Endothelial cell of hepatic sinusoid (primary cell): ENCODE data around the gene LYRM1.
"Not testable (repeated sequence)": the region's sequence is repeated elsewhere in the genome, so short reads cannot be mapped to it uniquely, and the experiment has no call there.

Source experiments
- in situ Hi-C: cut with HindIII; loops from 2 replicates; pipeline ENCODE4 v1.10.0; 2017; ENCODE audit warnings: low sequenced_read_pairs

Gene LYRM1

GRCh38 chr16:20901436-20902112 lies 1.0 kb downstream of the LYRM1 start:
- in situ Hi-C loops = no loop called here

- in situ Hi-C loops = no loop called here
These were observed 1.9 kb downstream of the LYRM1 start for GRCh38 chr16:20902426-20902825.

- in situ Hi-C loops = no loop called here
These were observed 2.7 kb downstream of the LYRM1 start for GRCh38 chr16:20903116-20903898.

DNA sequence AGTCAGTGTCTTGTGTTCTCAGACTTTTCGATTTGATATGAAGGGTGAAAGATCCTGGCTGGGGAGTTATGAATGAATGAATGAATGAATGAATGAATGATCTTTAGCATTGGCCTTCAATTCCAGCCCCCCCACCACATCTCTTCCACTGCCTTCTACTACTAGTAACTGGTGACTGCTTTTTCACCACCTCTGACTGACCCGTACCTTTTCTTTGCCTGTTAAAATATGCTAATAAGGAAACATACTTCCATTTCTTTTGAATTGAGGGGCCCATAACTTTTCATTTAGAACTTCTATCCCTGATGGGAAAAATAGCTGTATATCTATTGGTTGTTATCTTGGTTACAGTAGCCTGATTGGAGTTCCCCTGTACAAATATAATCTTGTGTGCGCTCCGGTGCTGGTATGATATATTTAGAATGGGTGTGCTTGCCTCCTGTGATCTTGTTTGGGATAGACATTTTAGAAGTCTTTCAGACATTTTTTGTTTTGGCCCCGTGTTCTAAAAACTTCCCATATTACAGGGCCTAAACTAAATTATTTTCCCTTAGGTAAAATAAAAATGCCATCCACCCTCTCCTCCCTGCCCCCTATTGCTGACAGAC lies 3.4 kb downstream of the LYRM1 start:
- in situ Hi-C loops = no loop called here

- in situ Hi-C loops = loop anchor here (5.0 kb wide), 2 partner anchors 57 to 388 kb away; no protein-coding TSS in a partner anchor
These were observed 4.0 kb downstream of the LYRM1 start for GRCh38 chr16:20904507-20905081.

DNA sequence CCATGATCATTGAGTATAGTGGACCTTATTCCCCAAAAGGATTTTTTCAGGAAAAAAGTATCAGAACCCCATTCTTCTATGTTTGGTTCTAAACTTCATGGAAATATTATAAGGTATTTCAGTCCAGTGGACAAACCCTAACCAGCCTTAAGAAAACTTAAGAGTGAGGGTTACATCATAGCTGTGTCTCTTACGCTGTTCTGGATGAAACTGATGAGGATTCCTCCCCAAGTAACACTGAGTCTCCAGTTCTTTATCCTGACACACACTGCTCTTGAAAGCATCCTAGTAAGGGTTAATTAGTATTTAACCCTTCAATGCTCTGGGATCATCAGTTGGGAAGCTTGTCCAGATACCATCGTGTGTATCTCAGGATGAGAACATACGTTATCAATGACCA lies 5.0 kb downstream of the LYRM1 start:
- in situ Hi-C loops = loop anchor here (5.0 kb wide), 2 partner anchors 58 to 387 kb away; no protein-coding TSS in a partner anchor

DNA sequence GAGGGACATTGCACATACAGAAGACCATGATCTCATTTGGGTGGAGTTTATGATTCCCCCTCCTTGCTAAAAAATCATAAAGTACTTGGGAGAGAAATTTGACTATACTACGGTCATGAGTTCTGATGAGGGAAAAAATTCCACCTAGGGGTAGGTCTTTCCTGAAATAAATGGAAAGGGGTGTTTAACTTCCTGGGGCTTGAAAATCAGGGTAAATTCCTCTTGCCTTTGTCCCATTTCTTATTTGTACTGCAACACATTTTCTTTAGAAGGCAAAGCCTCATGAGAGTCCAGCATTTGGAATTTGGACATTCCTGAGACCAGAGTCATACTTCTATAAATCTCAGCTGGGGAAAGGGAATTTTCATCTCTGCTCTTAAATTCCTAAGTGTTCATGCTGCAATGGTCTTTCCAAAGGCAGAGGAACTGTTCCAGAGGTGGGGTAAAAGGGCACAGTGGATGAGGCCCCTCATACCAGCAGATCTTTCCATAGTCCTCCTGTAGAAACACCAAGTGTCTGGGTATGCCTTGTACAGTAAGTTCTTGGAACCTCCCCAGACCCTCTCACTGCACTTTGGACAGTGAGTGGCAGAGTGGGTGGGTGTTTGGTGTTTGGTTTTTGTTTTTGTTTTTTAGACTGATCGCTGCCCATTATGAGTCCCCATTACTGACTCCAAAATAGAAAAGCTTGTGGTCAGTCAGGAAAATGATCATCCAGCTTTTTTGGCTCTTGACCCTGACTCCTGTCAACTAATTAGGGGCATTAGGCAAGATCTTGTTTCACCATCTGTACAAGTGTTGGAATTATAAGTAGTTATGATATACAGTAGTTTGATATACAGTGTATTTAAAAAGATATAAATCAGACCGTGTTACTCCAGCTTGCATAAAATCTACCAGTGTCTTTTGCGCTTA lies 6.0 kb downstream of the LYRM1 start:
- in situ Hi-C loops = loop anchor here (5.0 kb wide), 2 partner anchors 59 to 386 kb away; no protein-coding TSS in a partner anchor

DNA sequence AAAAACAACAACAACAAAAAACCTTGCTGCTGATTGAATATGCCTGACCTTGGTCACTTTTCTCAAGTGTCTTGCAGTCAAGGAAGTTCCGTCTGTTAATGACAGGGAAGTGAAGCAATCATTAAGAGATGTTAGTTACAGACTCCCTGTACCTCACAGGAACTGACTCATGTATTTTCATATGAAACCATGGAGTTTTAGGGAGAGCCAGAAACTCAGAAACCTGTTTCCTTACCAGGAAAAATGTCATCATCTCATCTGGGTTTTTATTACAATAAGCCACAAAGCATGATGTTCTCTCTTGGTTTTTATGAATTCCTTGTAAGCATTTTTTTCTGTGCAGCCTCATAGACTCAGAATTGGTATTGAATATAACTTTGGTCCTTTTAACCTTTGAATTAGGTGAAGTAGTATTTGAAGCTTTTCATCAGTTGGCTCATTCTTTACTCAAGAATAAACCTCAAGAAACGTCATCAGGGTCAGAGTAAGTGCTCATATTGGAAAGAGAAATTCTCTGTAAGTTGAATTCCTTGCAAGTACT lies 10.3 kb downstream of the LYRM1 start:
- in situ Hi-C loops = no loop called here

DNA sequence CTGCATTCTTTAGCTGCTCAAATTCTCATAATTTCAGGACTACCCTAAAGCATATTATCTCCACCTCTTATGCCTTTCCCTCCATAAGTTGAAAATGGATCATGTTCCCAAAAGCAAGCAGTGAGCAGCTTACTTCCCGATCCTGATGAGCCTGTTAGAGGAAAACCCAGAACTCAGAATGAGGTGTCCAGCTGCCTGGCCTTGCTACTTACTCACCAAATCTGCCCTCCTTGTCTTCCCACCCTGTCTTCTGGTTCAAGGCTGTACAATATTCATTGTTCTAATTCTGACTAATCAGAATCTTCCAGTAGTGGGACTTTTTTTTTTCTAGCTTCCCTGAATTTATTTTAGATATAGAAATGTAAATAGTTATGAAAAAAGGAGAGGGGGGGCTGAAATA lies 10.8 kb downstream of the LYRM1 start:
- in situ Hi-C loops = no loop called here

DNA sequence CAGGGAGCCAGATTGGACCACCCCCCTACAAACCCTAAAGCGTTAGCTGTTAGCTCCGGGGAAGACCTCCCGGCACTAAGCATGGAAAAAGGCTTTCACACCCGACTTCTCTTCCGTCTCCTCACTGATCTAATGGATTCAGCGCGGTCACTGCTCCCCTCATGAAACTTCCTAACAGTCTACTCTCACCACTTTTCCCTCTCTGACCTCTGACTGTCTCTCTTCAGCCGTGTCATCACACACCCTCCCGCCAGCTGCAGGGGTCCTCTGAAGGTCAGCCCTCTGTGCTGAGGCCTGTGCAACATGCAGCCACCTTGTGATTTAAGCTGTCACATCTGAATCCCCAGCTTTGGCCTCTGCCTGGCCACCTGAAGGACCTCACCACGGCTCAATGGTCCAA lies 15.7 kb downstream of the LYRM1 start:
- in situ Hi-C loops = no loop called here

DNA sequence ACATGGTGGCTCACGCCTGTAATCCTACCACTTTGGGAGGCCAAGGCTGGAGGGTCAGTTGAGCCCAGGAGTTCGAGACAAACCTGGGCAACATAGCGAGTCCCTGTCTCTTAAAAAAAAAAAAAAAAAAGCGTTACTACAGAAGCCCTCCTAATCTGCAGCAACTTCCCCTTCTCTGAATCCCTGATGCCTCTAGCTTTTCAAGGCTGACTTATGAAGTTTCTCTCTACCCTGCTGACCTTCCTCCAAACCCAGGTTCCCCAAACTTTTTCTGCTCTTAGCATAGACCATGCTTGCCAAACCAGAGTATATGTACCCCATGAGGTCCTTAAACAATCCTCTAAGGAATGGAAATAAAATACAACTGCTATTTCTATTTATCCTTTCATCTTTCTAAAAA lies 16.4 kb downstream of the LYRM1 start:
- in situ Hi-C loops = no loop called here

DNA sequence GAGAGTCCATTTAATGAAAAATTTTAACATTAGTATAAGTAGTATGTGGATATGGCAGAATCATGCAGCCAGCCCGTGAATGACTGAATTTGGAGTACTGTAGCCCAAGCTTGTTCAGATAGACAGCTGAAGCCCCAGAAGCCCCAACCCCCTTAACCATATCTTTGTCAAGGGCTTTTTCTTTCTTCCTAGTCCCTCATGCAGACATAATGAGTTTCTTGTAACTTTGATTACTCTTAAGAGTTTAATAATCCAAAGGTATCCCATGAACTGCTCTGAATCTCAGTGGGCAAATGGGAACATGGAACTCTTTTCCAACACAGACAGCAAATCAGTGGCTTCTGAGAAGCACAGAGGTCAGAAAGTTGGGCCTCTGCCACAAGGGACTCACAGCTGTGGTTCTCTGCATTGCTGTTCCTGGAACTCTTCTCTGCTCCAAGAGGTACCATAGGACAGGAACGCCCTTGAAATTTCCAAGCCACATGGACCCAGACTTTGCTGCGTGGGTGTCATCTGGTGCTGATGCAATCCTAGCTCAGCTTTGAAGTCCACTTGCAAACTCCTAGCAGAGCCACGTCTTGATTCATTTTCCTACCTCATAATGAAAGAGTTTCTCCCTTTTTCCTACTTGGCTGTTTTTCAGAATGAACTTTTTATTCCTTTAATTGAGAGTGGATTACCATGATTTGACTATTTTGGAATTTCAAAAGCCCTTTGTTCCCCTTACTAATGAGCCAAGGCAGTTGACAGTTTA lies 18.1 kb downstream of the LYRM1 start:
- in situ Hi-C loops = no loop called here

GRCh38 chr16:20920091-20920490 lies 19.5 kb downstream of the LYRM1 start:
- in situ Hi-C loops = no loop called here

GRCh38 chr16:20920799-20921198 lies 20.2 kb downstream of the LYRM1 start:
- in situ Hi-C loops = no loop called here

DNA sequence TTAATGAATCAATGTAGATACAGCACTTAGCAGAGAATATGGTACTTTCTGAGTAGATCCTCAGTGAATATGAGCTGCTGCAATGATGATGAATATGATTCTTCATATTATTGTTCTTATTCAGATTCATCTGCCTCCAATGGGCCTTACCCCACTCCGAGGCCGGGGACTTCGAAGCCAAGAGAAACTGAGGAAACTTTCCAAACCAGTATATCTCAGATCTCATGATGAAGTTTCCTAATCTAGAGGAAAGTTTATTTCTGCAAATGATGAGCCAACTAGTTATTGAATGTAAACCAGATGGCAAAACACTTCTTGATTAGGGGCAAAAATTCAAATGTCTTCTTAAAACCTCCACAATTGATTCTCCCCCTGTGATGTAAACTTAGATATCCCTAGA lies 23.3 kb downstream of the LYRM1 start:
- in situ Hi-C loops = no loop called here

DNA sequence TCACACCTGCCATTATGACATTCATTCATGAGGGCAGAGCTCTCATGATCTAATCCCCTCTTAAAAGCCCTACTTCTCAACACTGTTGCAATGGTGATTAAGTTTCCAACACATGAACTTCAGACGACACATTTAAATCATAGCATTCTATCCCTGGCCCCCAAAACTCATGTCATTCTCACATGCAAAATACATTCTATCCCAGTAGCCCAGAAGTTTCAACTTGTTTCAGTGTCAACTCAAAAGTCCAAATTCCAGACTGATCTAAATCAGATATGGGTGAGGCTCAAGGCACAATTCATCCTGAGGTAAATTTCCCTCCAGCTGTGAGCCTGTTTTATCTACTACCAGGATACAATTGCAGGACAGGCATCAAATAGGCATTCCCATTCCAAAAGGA lies 25.2 kb downstream of the LYRM1 start:
- in situ Hi-C loops = no loop called here

DNA sequence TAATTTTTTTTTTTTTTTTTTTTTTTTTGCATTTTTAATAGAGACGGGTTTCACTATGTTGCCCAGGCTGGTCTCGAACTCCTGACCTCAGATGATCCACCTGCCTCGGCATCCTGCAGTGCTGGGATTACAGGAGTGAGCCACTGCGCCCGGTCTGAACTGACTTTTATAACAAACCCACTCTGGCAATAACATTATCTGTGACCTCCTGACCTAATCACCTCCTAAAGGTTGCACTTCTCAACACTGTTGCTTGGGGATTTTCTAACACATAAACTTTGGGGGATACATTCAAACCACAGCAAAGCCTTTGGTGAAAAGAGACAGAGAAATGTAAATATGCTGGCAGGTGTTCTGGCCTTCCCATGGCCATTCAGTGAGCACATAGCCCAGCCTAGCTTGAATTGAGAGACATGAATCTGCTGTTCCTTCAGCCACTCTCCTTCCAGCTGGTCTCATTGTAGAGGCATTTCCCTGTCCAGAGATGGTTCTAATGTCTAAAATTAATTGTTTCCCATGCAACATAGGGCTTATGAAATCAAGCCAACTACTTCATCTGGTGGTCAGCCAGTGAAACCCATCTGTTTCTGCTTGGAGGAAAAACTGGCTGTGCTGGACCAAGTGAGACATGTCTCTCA lies 28.3 kb downstream of the LYRM1 start:
- in situ Hi-C loops = no loop called here

- in situ Hi-C loops = not testable (repeated sequence)
These were observed 29.2 kb downstream of the LYRM1 start for GRCh38 chr16:20929676-20930364.

- in situ Hi-C loops = no loop called here
These were observed 29.8 kb downstream of the LYRM1 start for GRCh38 chr16:20930365-20930690.
